Smooth muscle cell of the brain vasculature (primary cell): Measurements from ENCODE around the gene FADS1.

ENCODE experiments used
- DNase-seq: peaks from one replicate; pipeline ENCODE4 v3.0.0-alpha.2; 2012; ENCODE audit warnings: low read depth, low spot score

The FADS1 gene

DNA sequence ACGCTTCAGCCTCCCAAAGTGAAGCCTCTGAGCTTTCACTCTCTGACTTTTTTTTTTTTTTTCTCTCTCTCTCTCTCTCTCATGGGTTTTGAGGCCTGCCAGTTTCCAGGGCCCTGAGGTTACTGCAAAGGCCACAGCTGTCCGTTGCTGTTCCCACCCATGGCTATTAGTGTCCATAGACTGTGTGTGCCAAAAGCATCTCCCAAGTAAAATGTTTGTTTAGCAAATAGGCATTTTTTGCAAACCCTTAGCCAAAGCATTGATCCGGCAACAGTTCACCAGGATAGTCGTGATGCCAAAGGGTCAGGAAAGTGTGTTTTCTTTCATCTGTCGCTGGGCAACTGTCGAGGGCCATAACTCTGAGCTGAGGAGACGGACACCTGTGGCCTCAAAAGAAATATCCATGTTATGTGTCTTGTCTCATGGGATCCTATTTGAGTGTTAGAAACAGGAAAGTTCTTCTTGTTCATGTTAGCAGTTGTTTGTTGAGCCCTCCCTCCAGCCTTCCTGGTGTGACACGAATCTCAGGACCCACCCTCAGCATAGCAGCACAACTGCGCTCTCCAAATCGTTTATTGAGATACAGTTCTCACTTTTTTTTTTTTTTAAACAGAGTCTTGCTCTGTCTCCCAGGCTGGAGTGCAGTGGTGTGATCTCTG, 29.7 kb upstream of the FADS1 start:
- DNase-seq, result no peak

- no peak for DNase-seq
Measured at GRCh38 chr11:61844909-61845565, 28.2 kb upstream of the FADS1 start.

DNA sequence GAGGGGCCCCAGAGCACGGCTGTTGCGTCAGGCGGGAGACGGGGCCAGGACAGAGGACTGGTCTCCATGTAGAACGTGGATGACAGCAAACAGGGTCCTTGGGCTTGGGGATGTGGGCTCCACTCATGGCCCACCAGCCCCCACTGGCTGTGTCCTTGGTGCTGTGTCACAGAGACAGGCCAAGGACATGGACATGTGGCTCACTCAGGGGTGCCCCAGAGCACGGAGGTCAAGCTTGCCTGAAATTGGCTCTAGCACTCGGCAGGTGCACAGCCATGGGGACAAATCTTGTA, 25.7 kb upstream of the FADS1 start:
- DNase-seq, result no peak

DNA sequence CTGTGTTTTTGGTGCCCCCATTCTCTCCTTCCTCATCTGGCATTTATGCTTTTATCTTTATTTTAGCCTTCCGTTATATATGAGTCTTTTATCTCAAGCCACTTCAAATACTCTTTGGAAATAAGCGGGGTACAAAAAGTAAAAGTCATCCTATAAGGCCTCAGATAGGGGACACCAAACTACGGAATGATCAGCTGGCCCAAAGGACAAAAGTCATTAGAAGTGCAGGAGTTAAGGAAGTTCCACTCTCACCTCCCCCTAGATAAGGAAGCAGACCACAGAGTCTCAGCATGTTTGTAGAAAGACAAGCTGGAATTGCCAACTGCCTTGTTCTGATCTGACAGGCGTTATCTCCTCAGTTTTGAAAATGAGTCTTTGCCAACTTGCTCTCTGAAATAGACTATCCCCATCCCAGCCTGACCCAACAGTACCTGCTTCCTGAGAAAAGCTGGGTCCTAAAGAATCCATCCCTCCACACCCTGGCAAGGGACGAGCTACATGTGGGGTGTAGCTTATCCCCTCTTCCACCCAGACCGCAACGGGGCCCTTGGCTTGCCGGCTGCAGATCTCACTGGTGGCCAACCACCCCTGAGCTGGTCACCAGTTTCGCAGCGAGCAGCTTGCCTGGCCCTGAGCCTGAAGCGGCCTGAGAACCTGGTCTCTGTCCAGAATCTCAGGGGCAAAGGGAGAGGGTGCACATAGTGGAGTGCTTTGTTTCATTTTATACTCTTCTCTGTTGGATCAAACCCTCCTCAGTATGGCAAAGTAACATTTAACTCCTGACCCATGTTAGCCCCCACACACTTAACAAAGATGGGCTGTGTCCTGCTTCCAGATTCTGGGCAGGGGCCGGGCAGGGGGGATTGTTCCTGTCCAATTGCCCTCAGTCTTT, 25.1 kb upstream of the FADS1 start:
- DNase-seq, result no peak

DNA sequence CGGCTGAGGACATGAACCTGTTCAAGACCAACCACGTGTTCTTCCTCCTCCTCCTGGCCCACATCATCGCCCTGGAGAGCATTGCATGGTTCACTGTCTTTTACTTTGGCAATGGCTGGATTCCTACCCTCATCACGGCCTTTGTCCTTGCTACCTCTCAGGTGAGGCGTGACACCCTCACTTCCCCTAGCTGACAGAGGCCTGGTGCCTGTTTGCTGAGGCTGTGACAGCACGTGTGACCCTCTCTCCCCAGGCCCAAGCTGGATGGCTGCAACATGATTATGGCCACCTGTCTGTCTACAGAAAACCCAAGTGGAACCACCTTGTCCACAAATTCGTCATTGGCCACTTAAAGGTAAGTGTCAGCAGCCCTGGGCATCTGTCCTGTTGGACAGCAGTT, 23.6 kb upstream of the FADS1 start:
- DNase-seq, result no peak

DNA sequence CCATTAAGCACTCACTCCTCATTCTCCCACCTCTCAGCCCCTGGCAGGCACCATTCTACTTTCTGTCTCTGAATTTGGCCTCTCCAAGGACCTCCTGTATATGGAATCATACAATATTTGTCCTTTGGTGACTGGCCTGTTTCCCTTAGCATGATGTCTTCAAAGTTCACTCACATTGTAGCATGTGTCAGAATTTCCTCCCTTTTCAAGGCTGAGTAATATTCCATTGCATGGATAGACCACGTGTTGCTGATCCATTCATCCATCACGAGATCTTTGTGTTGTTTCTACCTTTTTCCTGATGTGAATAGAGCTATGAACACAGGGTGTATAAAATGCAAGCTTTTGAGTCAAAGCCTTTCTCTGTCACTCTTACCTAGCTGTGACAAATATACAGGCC, 22.9 kb upstream of the FADS1 start:
- DNase-seq, result no peak

- no peak for DNase-seq
Measured at GRCh38 chr11:61838921-61839320, 22.1 kb upstream of the FADS1 start.

DNA sequence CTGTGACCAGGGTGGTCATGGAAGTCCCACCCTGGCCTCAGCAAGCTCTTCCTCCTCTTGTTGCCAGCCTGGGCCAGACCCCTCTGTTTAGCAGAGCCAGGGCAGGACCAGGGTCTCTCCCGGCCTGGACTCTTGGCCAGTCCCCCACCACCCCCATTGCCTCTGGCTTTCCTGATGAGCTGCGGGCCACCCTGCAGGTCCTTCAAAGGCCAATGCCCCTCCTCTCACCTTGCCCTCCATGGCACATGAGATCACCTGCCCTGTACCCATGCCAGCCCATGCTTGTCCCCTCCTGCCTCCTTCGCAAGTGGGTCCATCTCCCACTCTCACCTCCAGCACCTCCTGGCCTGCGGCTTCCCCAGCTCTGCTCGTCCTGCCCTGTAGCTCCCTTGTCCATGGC, 21.7 kb upstream of the FADS1 start:
- no peak for DNase-seq

DNA sequence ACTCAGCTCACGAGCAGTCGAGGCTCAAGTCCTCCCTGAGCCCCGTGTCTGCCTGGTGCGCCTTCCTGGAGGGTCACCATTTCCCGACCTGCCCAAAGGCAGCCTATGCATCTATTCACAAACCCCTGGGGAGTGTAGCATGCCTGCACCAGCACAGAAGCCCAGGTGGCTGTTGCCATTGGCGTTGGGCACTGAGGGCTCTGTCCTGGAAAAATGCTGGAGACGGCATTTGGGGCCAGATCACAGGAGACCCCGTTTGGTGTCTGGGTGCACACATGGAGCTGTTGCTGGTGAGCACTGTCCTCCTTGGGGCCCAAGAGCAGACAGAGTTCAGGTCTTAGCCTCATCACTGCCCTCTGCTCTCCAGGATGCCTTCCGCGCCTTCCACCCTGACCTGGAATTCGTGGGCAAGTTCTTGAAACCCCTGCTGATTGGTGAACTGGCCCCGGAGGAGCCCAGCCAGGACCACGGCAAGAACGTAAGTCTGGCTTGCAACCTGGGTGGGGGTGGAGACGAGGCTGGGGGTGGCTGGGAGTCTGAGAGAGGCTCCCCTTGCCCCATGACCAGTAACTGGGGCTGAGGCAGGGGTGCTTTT, 20.7 kb upstream of the FADS1 start:
- no peak for DNase-seq

GRCh38 chr11:61836193-61836592, 19.4 kb upstream of the FADS1 start:
- no peak for DNase-seq

DNA sequence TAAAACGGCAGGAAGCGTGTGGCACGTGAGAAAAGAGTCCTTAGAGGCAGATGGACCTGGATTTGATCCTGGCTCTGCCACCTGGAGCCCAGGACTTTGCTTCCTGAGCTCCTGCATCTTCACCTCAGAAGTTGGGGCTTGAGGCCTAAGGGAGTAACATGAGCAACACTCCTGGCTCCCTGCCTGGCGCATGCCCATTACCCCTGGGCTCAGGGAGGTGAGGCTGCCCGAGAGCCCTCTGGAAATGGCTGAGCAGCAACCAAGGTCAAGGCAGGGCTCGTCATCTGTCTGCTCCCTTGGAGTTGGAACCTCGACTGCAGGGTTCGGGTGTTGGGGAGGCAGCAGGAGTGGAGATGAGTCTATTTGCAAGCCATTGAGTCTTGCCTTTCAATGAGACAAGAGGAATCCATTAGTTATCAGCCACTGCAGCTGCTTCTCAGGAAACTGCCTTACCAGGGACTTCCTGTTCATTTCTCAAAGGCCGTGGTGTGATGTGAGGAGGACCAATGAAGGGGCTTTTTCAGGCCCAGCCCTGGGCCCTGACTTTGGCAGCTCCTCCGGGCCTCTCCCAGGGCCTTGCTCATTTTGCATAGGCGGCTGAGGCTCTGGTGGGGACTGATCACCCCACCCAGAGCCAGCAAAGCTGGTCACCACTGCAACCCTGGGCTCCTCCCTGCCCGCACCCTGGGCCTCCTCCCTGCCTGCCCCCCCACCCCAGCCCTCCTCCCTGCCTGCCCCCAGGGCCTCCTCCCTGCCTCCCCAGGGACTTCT, 17.7 kb upstream of the FADS1 start:
- DNase-seq, result no peak

DNA sequence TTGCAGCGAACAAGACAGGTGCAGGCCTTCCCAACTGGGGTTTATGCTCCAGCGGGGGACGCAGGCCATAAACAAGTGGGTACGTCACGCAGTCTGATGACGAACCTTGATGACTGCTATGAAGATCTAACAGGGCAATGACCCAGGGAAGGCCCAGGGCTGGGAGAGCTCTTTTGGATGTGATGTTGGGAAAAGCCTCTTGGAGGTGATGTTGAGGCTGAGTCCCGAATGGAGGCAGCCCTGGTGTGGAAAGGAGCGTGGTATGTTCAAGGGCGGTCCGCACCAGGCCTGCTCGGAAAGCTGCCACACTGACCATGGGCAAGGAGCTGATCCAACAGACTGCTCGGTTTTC, 17.1 kb upstream of the FADS1 start:
- no peak for DNase-seq

GRCh38 chr11:61833471-61833870, 16.7 kb upstream of the FADS1 start:
- no peak for DNase-seq

GRCh38 chr11:61832754-61833153, 16.0 kb upstream of the FADS1 start:
- DNase-seq, result no peak

- DNase-seq, result no peak
Measured at GRCh38 chr11:61832207-61832606, 15.4 kb upstream of the FADS1 start.

- no peak for DNase-seq
Measured at GRCh38 chr11:61830237-61831105, 13.7 kb upstream of the FADS1 start.

- no peak for DNase-seq
Measured at GRCh38 chr11:61829806-61830205, 13.0 kb upstream of the FADS1 start.

GRCh38 chr11:61828629-61829407, 12.0 kb upstream of the FADS1 start:
- no peak for DNase-seq

GRCh38 chr11:61828379-61828628, 11.5 kb upstream of the FADS1 start:
- DNase-seq, result no peak
